GM21723 (cell line): ENCODE results near the gene MAB21L4.
"Not testable (repeated sequence)": the region's sequence is repeated elsewhere in the genome, so short reads cannot be mapped to it uniquely, and the experiment has no call there.

ENCODE experiments used
- ATAC-seq: cut with Tn5 transposase; IDR thresholded peaks from one replicate; pipeline ENCODE4 v1.9.1; 2021; ENCODE audit warnings: mild to moderate bottlenecking, moderate library complexity; ENCODE audit not compliant: unreplicated experiment

Gene MAB21L4

GRCh38 chr2:240846309-240846708, 49.6 kb downstream of the MAB21L4 start:
- not testable (repeated sequence) for ATAC-seq

- ATAC-seq: no peak
Observed at GRCh38 chr2:240840435-240841060, 55.4 kb downstream of the MAB21L4 start.

GRCh38 chr2:240839152-240840143, 56.5 kb downstream of the MAB21L4 start:
- ATAC-seq: no peak

- no peak for ATAC-seq
Observed at GRCh38 chr2:240837621-240838020, 58.3 kb downstream of the MAB21L4 start.

GRCh38 chr2:240836781-240837467, 59.0 kb downstream of the MAB21L4 start:
- no peak for ATAC-seq
